ENCODE measurements around the gene GPD1.
A peak's percentile ranks its signal among the peaks of the same experiment; 100 is the strongest.

GRCh38 chr12:50132505-50133135 is 28.8 kb downstream of the GPD1 start:
- peak in 3 of 7 experiments; percentile 34 to 57 (median 36) for TF ChIP-seq CTCF (IDR thresholded peaks at IDR 0.05)
- TF ChIP-seq POLR2A (IDR thresholded peaks at IDR 0.05) = no peak
